Measurements from ENCODE around the gene SLC24A3. TPM values are rescaled to one million over a fixed set of nuclear protein-coding genes. Genes with fewer than 3 reads are reported as not detected.
"Not testable (repeated sequence)": the region's sequence is repeated elsewhere in the genome, so short reads cannot be mapped to it uniquely, and the experiment has no call there.

The SLC24A3 gene
- total RNA-seq, 1 experiment from 2014 or later, result 0.06 TPM

- no peak for DNase-seq (ENCODE audit: low read depth)
These were observed 528.1 kb downstream of the SLC24A3 start for GRCh38 chr20:19740512-19740911.

DNA sequence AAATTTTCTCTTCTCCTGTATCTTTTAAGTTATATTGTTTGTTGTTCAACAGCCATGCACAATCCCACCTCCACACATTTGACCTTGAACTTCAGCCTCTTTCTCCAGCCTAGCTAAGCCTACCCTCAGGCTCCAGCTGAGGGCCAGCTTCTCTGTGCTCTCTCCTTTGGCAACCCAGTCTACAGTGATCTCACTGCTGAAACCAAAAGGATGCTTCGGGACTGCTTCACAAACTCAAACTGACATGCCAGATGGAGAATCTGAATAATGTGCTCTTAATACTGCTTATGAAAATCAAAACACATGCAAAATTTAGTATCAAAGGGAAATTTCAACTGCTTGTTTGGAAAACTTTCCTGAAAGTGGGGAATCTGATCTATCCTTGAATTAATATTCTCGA, 529.5 kb downstream of the SLC24A3 start:
- no peak for DNase-seq (ENCODE audit: low read depth)

DNA sequence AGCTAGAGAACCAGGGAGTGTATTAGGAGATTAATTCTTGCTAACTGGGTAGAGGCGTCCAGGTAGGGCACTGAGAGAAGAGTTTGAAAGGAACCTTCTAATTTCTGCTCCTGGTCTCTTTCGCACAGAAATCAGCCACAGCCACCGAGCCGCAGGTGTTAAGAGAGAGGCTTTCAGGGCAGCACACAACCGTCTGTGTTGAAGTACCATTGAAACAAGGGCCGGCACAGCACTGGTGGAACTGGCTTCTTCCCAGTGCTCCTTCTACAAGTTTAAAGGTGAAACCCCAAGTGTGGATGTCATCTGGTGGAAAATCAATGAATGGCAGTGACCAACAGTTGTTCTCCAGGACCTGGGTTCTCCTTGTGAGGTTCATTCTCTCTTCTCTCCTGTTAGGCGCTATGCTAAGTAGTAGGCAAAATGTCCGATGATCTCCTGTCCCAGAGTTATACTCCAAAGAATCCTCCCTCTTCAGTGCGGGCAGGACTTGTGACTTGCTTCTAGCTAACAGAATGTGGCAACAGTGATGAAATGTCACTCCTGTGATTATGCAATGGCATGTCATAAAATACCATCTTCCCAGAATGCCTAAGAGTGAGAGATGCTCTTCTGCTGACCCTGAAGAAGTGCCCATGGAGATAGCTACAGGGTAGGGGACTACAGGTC, 530.7 kb downstream of the SLC24A3 start:
- no peak for DNase-seq (ENCODE audit: low read depth)

DNA sequence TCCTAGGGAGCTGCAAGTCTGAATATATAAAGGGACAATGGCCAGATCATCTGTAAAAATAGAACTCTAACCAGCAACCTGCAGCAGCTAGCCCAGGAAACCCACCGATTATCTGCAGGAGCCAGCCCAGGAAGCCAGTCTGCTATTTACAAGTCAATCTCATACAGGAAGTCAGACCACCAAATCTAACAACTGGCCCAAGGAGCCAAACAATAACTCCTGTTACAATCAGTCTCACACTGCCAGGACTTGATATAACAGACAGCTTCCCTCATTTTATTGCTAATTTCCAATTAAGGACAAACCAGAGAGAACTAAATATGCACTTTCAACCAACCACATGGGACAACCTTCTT, 531.2 kb downstream of the SLC24A3 start:
- no peak for DNase-seq (ENCODE audit: low read depth)

DNA sequence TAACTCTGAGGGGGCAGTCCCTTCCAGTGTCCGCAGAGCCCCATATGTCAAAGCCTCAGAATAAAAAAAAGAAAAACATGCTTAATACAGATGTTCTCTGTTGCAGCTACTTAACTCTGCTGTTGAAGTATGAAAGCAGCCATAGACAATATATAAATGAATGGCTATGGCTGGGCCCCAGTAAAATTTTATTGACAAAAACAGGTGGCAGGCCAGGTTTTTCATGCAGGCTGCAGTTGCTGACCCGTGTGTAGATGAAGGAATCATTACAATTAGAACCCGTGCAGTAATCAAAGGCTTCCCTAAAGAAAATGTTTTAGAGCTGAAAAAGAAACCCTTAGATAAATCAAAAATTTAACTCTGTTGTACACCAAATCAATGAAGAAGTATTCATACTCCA, 532.7 kb downstream of the SLC24A3 start:
- no peak for DNase-seq (ENCODE audit: low read depth)

DNA sequence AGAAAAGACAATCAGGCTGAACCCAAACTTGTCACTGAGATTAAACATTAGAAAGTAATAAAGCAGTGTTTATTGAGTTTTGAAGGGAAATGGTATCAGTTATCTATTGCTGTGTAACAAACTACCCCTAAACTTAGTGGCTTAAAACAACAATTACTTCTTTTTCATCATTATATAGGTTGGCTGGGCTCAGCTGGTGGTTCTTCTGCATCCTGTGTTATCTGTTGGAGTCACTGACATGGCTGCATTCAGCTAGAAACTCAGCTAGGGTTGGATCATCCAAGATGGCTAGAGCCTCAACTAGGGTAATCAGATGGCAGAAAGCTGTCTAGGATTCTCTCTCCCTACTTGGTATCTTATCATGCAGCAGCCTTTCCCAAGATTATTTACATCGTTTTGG, 533.1 kb downstream of the SLC24A3 start:
- DNase-seq (ENCODE audit: low read depth), result no peak

DNA sequence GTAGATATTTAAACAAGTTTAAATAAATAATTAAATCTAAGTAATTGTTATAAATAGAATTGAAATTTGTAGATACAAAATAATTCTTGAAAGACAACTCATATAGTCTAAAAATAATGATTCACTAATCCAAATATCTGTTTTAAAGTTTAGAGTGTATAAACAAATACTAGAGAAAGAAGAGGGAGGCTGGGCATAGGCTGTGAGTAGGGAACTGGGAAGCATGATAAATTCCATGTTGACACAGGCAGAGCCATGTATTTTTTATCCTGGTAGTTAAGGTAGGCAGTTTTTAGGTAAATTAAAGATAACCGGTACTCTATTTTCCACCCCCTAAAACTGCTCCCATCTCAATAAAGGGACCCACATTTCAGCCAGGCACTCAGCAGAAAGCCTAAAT, 534.0 kb downstream of the SLC24A3 start:
- no peak for DNase-seq (ENCODE audit: low read depth)

DNA sequence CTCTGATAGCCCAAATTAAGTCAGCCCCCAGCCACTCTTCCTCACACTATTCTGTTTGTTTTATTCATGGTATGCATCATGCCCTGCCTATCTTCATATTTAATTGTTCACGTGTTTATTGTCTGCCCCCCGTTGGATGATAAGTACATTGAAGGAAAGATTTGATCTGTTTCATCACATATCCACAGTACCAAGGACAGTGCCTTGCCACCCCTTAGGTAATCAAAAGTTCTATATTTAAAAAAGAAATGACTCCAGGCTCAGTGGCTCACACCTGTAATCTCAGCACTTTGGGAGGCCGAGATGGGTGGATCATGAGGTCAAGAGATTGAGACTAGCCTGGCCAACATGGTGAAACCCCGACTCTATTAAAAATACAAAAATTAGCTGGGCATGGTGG, 535.5 kb downstream of the SLC24A3 start:
- DNase-seq (ENCODE audit: low read depth), result no peak

DNA sequence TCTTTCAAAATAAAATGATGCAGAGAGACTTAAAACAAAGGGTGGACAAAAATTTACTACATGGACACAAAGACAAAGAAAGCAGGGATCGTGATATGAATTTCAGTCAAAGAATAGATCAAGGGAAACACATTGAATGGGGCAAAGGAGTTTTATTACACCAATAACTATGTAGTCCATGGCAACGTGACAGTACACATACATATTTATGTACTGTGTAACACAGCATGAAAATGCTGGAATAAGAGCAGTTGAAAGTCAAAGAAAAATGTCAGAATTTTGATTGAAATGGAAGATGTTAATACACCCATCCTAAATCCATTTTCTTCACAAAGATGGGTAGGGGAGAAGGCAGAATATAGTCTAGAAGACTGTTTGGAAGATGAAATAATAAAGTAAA, 536.2 kb downstream of the SLC24A3 start:
- DNase-seq (ENCODE audit: low read depth), result no peak

- no peak for DNase-seq (ENCODE audit: low read depth)
These were observed 537.2 kb downstream of the SLC24A3 start for GRCh38 chr20:19749618-19750071.

- no peak for DNase-seq (ENCODE audit: low read depth)
These were observed 537.7 kb downstream of the SLC24A3 start for GRCh38 chr20:19750101-19750606.

DNA sequence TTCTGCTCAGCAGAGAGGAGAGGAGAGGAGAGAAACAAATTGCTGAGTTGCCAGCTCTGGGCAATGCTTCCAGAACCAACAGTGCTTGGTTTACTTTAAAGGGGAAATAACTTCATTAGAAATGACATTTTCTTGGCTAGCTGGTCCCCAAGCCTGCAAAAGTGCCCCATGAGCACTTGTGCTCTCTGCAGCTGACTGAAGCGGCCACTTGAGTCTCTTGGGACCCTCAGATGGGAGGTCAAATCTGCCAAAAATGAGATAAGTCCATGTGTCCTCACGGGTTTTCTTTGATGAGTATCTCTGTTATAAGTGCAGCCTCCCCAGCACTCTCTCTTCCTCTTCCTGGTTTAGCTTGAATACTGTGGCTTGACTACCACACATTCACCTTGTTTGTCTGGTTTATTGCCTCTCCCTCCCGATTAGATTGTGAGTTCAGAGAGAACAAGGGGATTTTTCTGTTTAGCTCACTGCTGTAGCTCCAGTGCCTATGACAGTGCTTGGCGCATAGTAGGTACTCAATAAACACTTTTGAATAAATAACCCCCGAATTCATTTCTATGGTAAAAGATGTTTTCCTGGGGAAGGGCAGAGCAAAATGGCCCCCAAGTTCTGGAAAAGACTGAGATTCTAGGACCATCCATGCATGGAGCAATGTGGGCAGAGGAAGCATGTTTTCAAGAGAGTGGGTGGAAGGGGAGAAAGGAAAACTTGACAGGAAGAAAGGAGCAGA, 538.6 kb downstream of the SLC24A3 start:
- no peak for DNase-seq (ENCODE audit: low read depth)

DNA sequence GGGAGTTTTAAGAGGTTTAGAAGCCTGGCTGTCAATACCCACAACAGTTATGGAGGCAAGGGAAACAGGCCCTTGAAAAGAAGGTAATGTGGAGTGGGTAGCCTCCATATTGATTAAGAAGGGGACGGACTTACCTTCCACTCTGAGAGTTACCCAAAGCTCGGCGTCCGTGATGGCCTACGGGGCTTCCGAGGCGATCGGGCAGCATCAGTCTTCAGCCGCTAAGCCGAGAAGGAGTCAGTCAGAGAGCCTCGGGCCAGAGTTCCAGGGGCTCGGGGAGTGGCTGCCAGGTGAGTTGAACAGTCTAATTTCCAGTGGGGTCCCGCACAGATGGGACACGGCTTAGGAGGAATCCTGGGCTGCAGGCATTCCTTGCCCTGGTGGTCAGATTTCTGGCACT, 541.8 kb downstream of the SLC24A3 start:
- DNase-seq (ENCODE audit: low read depth), result not testable (repeated sequence)

- DNase-seq (ENCODE audit: low read depth), result no peak
These were observed 544.5 kb downstream of the SLC24A3 start for GRCh38 chr20:19756761-19757486.

DNA sequence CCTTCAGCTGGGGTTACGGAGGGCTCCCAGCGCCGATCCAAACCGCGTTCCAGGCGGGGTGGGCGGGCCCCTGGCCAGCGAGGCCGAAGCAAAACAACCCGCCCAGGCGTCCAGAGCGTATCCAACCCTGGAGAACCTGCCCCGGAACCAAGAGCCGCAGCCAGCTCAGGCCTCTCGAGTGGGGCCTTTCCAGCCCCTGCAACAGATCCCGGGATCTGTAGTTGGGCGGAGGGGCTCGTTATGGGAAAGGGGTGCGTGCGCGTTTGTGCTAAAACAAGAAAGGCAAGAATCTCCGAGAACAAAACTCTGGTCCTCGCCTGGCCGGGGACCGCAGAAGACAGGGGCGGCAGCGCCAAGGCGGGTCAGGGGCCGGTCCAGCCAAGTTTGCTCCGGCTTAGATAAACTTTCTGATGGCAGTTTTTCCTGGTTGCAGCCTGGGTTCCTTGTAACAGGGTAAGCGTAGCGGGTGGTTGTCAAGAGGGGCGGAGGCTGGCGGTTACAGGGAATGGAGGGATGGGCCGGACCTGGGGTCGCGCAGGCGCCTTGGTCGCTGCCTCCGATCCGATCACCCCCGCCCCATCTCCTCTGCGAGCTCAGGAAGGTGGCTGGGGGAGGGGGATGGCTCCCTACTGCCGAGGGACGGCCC, 545.2 kb downstream of the SLC24A3 start:
- DNase-seq (ENCODE audit: low read depth), result peak; percentile 92

DNA sequence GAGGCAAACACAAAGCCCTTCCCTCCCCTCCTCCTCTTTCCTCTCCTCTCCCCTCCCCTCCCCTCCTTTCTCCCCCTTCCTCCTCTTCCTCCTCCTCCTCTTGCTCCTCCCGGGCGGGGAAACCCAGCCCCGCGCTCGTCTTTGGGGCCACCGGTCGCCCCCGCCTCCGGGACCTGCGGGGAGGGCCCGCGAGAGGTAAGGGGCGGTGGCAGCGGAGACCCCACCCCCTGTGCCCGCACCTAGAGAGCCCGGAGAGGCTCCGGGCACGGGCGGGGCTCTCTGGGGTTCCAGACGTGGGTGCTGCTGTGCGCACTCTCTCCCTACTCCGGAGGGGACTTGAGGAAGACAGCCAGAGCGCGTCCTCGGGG, 545.7 kb downstream of the SLC24A3 start, which contains the start of gene RIN2:
RIN2 (plus strand) TSS at position 126 of the 368 bp plus-strand sequence. CDS start 131,344 bp downstream, outside the sequence.
- no peak for DNase-seq (ENCODE audit: low read depth)

DNA sequence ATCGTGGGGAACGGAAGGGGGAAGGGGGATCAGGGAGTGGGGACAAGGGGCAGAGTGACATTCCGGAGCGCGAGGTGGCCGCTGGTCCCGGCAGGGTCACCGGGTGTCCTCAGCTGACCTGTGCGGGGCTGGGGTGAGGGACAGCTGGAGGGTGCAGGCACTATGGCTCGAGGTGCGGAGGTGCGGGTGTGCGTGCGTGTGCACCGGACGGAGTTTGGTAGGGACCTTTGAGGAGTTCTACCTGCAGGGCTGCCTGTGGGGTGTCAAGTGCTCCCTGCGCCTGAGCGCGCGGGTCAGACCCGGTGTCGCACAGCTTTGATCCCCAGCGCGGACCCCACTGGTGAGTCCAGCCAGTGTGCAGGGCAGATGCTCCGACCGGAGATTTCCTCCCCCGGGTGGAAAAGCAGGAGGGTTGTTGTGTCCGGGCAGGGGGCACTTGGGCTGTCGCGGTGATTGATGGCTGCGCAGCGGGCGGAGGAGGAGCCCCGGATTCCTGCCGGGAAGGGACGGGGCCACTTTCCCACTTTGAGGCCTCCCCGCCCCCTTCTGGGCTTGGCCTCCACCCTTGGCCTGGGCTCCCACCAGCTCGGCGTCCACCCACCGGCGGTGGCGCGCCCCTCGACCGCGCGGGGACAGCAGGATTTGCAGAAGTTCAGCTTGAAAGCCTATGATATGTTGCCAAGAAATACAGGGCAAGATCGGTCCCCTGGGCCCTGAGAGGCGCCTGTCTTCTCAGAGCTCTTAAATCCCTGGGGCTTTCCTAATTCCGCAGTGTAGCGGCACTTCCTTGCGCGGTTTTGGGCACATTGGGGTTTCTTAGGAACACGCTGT, 546.3 kb downstream of the SLC24A3 start:
- peak; percentile 86 for DNase-seq (ENCODE audit: low read depth)

DNA sequence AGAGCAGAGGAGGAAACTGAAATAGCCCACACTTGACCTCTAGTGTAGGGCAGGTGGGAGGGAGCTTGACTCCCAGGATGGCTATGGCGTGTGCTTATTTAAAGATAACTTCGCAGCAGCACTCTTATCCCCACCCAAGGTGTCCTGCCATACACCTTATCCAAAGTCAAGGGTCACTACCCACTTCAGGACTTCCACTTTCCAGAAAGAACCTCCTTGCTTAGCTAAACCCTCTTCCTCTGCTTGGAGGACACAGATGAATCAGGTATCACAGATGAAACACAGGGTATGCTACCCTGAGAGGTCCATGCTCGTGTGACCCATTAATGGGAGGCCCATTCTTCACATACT, 547.9 kb downstream of the SLC24A3 start:
- DNase-seq (ENCODE audit: low read depth), result no peak

- DNase-seq (ENCODE audit: low read depth), result no peak
These were observed 548.9 kb downstream of the SLC24A3 start for GRCh38 chr20:19761326-19761725.

DNA sequence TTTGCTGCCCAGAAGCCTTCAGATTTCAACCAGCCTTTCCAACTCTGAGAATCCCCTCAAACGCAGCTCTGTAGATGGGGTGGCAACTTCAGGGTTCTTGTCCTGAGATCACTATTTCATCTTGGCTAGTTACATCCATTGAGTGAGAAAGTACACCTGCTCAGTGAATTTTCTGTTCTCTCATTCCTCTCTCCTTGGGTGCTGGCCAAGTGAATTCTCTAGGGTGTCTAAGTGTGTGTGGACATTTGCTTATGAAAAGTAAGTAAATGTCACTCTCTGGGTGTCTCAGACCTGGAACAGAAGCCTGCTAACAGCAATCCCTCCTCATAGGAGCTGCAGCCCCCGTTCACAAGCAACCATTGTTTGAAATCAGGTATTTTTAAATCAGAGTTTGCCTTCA, 549.4 kb downstream of the SLC24A3 start:
- DNase-seq (ENCODE audit: low read depth), result no peak

DNA sequence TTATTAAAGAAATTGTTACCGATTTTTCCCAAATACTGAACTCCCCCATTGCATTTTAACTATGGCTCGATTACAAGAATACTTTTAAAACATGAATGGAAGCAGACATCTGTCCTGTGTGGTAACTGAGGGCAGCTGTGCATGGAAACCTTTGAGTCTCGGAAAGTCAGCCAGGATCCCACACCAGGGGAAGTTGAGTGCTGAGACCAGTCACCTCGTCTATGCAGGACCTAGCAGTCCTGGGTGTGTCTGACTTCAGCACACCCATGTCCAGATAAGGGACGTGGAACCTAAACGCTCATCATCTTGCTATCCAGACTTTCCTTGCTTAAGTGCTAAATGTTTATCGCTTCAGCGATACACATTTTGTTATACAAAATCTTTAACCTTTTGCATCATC, 551.8 kb downstream of the SLC24A3 start:
- DNase-seq (ENCODE audit: low read depth), result peak; percentile 26
